Measurements from ENCODE around the gene MYO5A. TPM values are rescaled to one million over a fixed set of nuclear protein-coding genes. Genes with fewer than 3 reads are reported as not detected.

The MYO5A gene
- total RNA-seq, 6 donors from 2014 or later: 24.8 to 76.5 (median 35.5) TPM

GRCh38 chr15:52359722-52360121 lies 169.0 kb downstream of the MYO5A start:
- Histone ChIP-seq H3K4me1 (no peaks in the 10 kb centered on the region), H3K27me3 (no peaks in the 10 kb centered on the region), H3K36me3 (peaks cover under 1 to 28% (median 10%) of the 10 kb centered on the region in 4 donors), H3K27ac (no peak overlapping the region), H3K4me3 (no peak overlapping the region), H3K9me3 (no peaks in the 10 kb centered on the region)
- TF ChIP-seq CTCF (IDR thresholded peaks at IDR 0.05): no peak
- no peak for TF ChIP-seq EP300 (IDR thresholded peaks at IDR 0.05)
- no peak for TF ChIP-seq POLR2AphosphoS5 (IDR thresholded peaks at IDR 0.05)
- no peak for TF ChIP-seq POLR2A (IDR thresholded peaks at IDR 0.05)
- 53 to 74% methylated on average over 1 of the region's 1 CpG for WGBS, 2 donors
- no peak for DNase-seq
- ATAC-seq (ENCODE audit: low FRiP score in 2 of 2): no peak

- Histone ChIP-seq H3K36me3 (peaks cover 0 to 30% (median 5%) of the 10 kb centered on the region in 4 donors), H3K27me3 (no peaks in the 10 kb centered on the region), H3K4me3 (no peak overlapping the region), H3K9me3 (no peaks in the 10 kb centered on the region), H3K4me1 (no peaks in the 10 kb centered on the region), H3K27ac (no peak overlapping the region)
- TF ChIP-seq POLR2A (IDR thresholded peaks at IDR 0.05): no peak
- no peak for TF ChIP-seq CTCF (IDR thresholded peaks at IDR 0.05)
- TF ChIP-seq EP300 (IDR thresholded peaks at IDR 0.05): no peak
- TF ChIP-seq POLR2AphosphoS5 (IDR thresholded peaks at IDR 0.05): no peak
- 90 to 97% methylated on average over 5 of the region's 5 CpGs for WGBS, 2 donors
- no peak for DNase-seq
- no peak for ATAC-seq (ENCODE audit: low FRiP score in 2 of 2)
Measured at GRCh38 chr15:52357949-52358348, 170.7 kb downstream of the MYO5A start.

- ATAC-seq (ENCODE audit: low FRiP score in 2 of 2): peak in 1 of 2 donors; percentile 26
Measured at GRCh38 chr15:52352086-52352485, 176.6 kb downstream of the MYO5A start.

GRCh38 chr15:52351206-52351908 lies 177.3 kb downstream of the MYO5A start:
- Histone ChIP-seq H3K36me3 (peaks cover 0 to 43% (median 0%) of the 10 kb centered on the region in 4 donors), H3K27ac (no peak overlapping the region), H3K9me3 (no peaks in the 10 kb centered on the region), H3K4me1 (peaks cover 0 to 7% (median 0%) of the 10 kb centered on the region in 4 donors), H3K27me3 (no peaks in the 10 kb centered on the region), H3K4me3 (no peak overlapping the region)
- DNase-seq (peak in 1 of 2 donors; percentile 60), ATAC-seq (ENCODE audit: low FRiP score in 2 of 2) (peak in 1 of 2 donors; percentile 90)
- TF ChIP-seq CTCF (IDR thresholded peaks at IDR 0.05): no peak
- TF ChIP-seq EP300 (IDR thresholded peaks at IDR 0.05): no peak
- TF ChIP-seq POLR2AphosphoS5 (IDR thresholded peaks at IDR 0.05): no peak
- TF ChIP-seq POLR2A (IDR thresholded peaks at IDR 0.05): no peak
- 81 to 90% methylated on average over 9 of the region's 9 CpGs for WGBS, 2 donors

More at GRCh38 chr15:52352086-52352485, 176.6 kb downstream of the MYO5A start:
- no peaks in the 10 kb centered on the region for H3K27me3 ChIP-seq
- peaks cover 0 to 43% (median 0%) of the 10 kb centered on the region in 4 donors for H3K36me3 ChIP-seq
- peaks cover 0 to 7% (median 0%) of the 10 kb centered on the region in 4 donors for H3K4me1 ChIP-seq
- no peak for DNase-seq
- no peak for TF ChIP-seq EP300 (IDR thresholded peaks at IDR 0.05)
- no peak for TF ChIP-seq POLR2A (IDR thresholded peaks at IDR 0.05)
- no peak for TF ChIP-seq POLR2AphosphoS5 (IDR thresholded peaks at IDR 0.05)
- TF ChIP-seq CTCF (IDR thresholded peaks at IDR 0.05): no peak
- 39 to 71% methylated on average over 1 of the region's 1 CpG for WGBS, 2 donors
- no peak overlapping the region for H3K4me3 ChIP-seq
- H3K27ac ChIP-seq: no peak overlapping the region
- H3K9me3 ChIP-seq: no peaks in the 10 kb centered on the region
